ENCODE measurements around the gene SMAD5.

Gene SMAD5

DNA sequence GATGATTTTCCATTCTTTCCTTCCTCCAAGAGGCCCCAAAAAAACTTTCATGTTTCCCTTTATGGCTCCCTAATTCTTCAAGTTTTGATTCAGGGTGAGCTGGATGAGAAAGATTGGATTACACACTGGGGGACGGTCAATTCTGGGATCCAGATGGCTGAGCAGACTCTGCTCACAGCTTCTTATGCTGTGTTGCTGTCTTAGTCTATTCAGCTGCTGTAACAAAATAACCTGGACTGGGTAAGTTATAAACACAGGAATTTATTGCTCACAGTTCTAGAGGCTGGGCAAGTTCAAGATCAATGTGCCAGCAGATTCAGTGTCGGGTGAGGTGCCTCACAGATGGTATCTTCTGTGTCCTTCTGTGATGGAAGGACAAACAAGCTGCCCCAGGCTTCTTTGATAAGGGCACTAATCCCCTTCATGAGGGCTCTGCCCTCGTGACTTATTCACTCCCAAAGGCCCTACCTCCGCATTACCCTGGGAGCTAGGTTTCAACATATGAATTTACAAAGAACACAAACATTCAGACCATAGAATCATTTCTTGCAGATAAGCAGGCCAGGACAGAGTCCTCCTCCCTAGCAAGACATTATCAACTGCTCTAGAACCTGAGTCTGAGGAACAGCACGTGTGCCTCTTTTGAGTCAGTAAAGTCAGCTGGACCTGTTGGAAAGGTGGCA lies 23.1 kb upstream of the SMAD5 start:
- in situ Hi-C loops (cut with HindIII; ENCODE audit: low pct_ligation_motif_present, low pct_unique_long_range_greater_than_20kb, low sequenced_read_pairs) = no loop called here
- no peak for DNase-seq

- in situ Hi-C loops (cut with HindIII; ENCODE audit: low pct_ligation_motif_present, low pct_unique_long_range_greater_than_20kb, low sequenced_read_pairs) = no loop called here
- DNase-seq = no peak
Measured at GRCh38 chr5:136113606-136114005, 19.0 kb upstream of the SMAD5 start.

- no peak for DNase-seq
- in situ Hi-C loops (cut with HindIII; ENCODE audit: low pct_ligation_motif_present, low pct_unique_long_range_greater_than_20kb, low sequenced_read_pairs) = no loop called here
Measured at GRCh38 chr5:136114414-136115125, 18.1 kb upstream of the SMAD5 start.

- DNase-seq = no peak
- in situ Hi-C loops (cut with HindIII; ENCODE audit: low pct_ligation_motif_present, low pct_unique_long_range_greater_than_20kb, low sequenced_read_pairs) = no loop called here
Measured at GRCh38 chr5:136115183-136115865, 17.3 kb upstream of the SMAD5 start.

- no peak for DNase-seq
- in situ Hi-C loops (cut with HindIII; ENCODE audit: low pct_ligation_motif_present, low pct_unique_long_range_greater_than_20kb, low sequenced_read_pairs) = no loop called here
Measured at GRCh38 chr5:136120529-136120928, 12.1 kb upstream of the SMAD5 start.

- in situ Hi-C loops (cut with HindIII; ENCODE audit: low pct_ligation_motif_present, low pct_unique_long_range_greater_than_20kb, low sequenced_read_pairs) = no loop called here
- DNase-seq = no peak
Measured at GRCh38 chr5:136123236-136123768, 9.3 kb upstream of the SMAD5 start.

- DNase-seq = no peak
- in situ Hi-C loops (cut with HindIII; ENCODE audit: low pct_ligation_motif_present, low pct_unique_long_range_greater_than_20kb, low sequenced_read_pairs) = no loop called here
Measured at GRCh38 chr5:136127560-136127959, 5.1 kb upstream of the SMAD5 start.

GRCh38 chr5:136128481-136128880 lies 4.2 kb upstream of the SMAD5 start:
- in situ Hi-C loops (cut with HindIII; ENCODE audit: low pct_ligation_motif_present, low pct_unique_long_range_greater_than_20kb, low sequenced_read_pairs) = no loop called here
- DNase-seq = no peak

GRCh38 chr5:136129445-136129844 lies 3.2 kb upstream of the SMAD5 start:
- in situ Hi-C loops (cut with HindIII; ENCODE audit: low pct_ligation_motif_present, low pct_unique_long_range_greater_than_20kb, low sequenced_read_pairs) = no loop called here
- DNase-seq = no peak

DNA sequence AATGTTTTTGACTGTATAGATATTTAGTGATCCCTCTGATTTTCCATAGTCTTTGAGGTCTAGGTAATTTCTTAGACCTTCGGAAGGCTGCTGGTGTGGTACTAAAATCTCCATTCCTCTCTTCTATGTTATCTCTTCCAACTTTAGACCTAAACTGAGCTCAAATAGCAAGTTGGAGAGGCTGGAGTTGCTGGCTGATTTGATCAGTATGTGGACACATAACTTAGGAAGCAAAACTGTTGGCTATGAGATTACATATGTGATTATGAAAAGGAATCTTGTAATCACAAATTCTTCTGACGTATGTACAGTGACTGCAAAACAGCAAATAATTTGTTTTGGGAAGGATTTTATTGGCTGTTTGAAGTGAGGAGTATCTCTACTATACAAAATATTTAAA lies 2.1 kb upstream of the SMAD5 start:
- in situ Hi-C loops (cut with HindIII; ENCODE audit: low pct_ligation_motif_present, low pct_unique_long_range_greater_than_20kb, low sequenced_read_pairs) = no loop called here
- no peak for DNase-seq

GRCh38 chr5:136132087-136132486 lies 558 bp upstream of the SMAD5 start:
- in situ Hi-C loops (cut with HindIII; ENCODE audit: low pct_ligation_motif_present, low pct_unique_long_range_greater_than_20kb, low sequenced_read_pairs) = no loop called here
- peak; percentile 9 for DNase-seq

- in situ Hi-C loops (cut with HindIII; ENCODE audit: low pct_ligation_motif_present, low pct_unique_long_range_greater_than_20kb, low sequenced_read_pairs) = no loop called here
- peak; percentile 36 for DNase-seq
Measured at GRCh38 chr5:136133222-136133921, 727 bp downstream of the SMAD5 start.

DNA sequence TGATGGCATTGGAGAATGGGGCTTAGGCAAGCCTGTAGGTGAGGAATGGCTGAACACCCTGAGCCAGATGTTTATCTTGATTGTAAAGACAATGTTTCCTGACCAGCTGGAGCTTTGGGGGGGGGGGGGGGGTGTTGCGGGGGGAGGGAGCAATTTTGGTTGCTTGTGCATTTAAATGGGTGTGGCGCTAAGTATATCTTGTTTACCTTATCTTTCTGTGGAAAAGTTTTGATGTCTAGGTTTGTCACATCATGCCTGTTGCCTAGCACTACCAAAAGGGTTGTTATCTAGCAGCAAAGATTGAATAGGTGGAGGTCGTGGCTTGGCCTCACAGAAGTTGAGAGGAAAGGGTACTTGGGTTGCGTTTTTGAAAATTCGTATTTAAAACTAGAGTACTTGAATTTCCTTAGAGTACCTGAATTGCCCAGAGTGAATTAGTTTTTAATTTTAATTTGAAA lies 1.3 kb downstream of the SMAD5 start:
- DNase-seq = no peak
- in situ Hi-C loops (cut with HindIII; ENCODE audit: low pct_ligation_motif_present, low pct_unique_long_range_greater_than_20kb, low sequenced_read_pairs) = no loop called here

GRCh38 chr5:136134653-136135052 lies 2.0 kb downstream of the SMAD5 start:
- in situ Hi-C loops (cut with HindIII; ENCODE audit: low pct_ligation_motif_present, low pct_unique_long_range_greater_than_20kb, low sequenced_read_pairs) = no loop called here
- DNase-seq = no peak

DNA sequence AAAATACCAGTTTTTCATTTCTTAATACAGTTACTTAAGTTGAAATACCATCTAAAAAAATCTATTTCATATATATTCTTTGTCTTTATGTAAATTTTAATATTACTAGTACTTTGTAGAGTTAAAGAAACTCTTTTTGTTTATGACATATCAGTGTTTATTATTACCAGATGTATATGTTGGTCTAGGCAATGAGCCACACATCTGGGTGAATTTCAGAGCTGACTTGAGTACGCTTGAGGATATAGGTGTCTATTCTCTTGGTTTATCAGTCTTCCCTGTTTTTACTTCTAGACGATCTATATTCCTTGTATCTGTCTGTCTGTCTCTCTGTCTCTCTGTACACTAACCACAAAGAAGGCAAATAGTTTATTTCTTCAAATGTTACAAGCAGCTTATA lies 2.9 kb downstream of the SMAD5 start:
- no peak for DNase-seq
- in situ Hi-C loops (cut with HindIII; ENCODE audit: low pct_ligation_motif_present, low pct_unique_long_range_greater_than_20kb, low sequenced_read_pairs) = no loop called here

GRCh38 chr5:136137497-136138220 lies 5.0 kb downstream of the SMAD5 start:
- in situ Hi-C loops (cut with HindIII; ENCODE audit: low pct_ligation_motif_present, low pct_unique_long_range_greater_than_20kb, low sequenced_read_pairs) = no loop called here

DNA sequence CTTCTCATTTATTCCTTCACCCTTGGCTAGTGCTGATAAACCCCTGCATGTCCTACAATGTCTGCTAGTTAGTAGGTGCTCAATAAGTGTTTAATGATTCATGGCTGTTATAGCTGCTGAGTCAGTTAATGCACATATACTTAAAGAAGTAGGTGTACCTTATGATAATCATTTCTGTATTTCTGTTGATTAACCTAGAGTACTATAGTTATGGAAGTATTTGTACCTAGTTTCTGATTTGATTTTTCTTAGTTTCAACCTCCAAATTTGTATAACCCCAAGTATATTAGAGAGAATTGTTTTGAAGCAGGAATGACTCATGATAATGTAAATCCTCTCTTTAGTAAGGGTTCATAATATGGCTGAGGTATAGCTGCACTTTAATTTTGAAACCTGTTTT lies 8.9 kb downstream of the SMAD5 start:
- no peak for DNase-seq
- in situ Hi-C loops (cut with HindIII; ENCODE audit: low pct_ligation_motif_present, low pct_unique_long_range_greater_than_20kb, low sequenced_read_pairs) = no loop called here

More at GRCh38 chr5:136137497-136138220, 5.0 kb downstream of the SMAD5 start:
- no peak for DNase-seq

- no peak for DNase-seq
- in situ Hi-C loops (cut with HindIII; ENCODE audit: low pct_ligation_motif_present, low pct_unique_long_range_greater_than_20kb, low sequenced_read_pairs) = no loop called here
Measured at GRCh38 chr5:136143312-136143711, 10.7 kb downstream of the SMAD5 start.

Data from ACHN (cell line).